GM21423 (cell line): ENCODE measurements around the gene VDR.

Experiments
- ATAC-seq: cut with Tn5 transposase; IDR thresholded peaks from one replicate; pipeline ENCODE4 v1.9.1; 2021; ENCODE audit warnings: mild to moderate bottlenecking, moderate library complexity; ENCODE audit not compliant: unreplicated experiment

VDR gene

DNA sequence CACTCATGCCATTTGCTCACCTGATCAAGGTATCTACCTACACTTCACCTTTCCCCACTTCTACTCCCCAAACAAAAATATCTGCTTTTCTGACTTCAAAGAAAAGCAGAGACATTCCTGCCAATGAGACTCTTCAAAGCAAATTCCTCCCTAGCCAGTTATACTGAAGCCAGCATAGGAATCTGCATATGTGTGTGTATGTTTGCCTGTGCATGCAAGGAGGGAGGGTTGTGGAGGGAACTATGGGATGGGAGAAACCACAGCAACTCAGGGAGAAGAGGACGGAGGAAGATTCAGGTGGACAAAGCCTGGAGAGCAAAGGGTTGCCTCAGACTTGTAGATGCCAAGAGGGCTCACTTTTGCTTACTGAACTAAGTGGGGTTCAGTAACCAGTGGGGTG is 26.4 kb upstream of the VDR start:
- no peak for ATAC-seq

DNA sequence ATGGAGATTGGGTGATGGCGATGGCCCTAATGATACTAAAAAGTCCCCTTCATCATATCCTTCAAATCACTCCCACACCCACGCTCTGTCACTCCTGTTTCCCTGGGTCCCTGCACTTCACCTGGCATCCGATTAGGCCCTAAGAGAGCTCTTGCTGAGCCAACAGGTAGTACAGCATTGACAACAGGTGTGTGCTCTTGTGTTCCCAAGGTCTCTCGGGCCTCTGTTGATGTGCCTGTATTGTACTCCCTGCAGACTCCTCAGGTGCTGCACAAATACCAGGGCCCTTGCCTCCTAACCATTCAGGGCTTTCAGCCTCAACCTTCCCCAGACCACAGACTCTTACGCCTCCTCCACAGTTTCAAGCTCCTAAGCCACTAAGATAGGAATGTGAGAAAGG is 25.8 kb upstream of the VDR start:
- no peak for ATAC-seq

DNA sequence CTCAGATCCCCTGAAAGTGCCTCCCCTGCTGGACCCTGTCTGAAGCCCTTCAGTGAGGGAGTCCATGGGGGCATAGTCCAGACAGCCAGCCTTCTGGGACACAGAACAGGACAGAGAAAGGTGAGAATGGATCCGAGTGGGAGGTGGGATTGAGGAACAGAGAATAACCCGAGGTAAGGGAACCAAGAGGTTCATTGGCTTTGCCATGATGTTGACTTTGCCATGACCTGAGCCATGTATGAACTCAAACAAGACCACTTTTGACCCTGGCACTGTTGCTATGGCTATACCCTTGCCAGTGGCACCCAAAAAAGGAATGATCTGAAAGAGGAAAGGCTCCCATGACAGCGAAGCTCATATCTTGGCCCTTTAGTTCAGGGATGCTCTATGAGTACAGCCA is 22.6 kb upstream of the VDR start:
- ATAC-seq, result no peak

DNA sequence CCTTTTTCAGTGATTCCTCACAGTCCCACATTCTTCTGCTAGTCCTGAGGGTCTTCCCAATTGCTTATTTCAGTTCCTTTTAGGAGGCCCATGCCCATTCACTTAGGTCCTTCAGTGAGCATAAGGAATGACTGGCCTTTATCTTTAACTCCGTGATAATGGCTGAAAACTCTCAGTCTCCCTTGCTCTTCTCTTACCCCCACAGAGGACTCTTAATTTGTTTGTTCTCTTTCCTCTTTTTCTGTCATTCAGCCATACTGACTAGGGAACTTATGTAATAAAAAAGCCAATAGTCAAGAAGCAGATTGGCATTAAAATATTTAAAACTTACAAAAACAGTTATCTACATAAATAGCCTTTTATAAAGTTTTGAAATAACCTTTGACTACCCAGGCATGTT is 17.1 kb upstream of the VDR start:
- no peak for ATAC-seq

DNA sequence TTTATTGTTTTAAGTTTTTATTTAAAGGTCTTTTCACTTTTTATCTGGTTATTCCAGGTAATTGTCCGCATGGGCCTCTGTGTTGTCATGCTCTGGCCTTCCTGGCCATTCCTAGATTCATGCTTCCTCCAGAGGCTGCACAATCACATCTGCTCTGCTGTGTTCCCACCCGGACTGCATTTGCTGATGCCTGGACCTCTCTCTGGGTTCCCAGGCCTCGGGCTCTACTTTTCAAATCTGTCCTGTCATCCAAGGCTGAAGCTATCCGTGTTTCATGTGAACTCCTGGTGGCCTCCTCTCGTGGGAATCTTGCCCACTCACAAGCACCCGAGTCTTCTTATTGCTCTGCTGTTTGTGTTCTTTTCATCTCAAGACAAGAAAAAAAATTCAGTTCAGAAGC is 16.1 kb upstream of the VDR start:
- ATAC-seq, result no peak

DNA sequence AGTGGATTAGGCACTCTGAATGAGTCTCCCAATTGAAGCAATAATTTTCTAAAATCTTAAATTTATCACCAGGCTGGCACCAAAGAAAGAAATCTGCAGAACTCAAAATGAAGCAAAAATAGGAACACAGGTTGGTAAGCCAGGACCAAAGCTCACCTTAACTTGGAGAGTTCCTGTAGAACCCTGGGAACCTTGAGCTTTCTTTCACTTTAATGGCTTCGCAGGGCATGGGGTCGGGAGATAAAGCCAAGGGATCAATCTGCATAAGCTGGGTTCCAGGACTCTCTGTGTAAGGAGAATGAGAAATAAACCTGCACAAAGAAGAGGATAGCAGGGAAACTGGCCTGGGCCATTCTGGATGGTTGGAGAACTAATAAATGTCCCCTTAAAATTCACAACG is 8.3 kb upstream of the VDR start:
- ATAC-seq, result no peak

DNA sequence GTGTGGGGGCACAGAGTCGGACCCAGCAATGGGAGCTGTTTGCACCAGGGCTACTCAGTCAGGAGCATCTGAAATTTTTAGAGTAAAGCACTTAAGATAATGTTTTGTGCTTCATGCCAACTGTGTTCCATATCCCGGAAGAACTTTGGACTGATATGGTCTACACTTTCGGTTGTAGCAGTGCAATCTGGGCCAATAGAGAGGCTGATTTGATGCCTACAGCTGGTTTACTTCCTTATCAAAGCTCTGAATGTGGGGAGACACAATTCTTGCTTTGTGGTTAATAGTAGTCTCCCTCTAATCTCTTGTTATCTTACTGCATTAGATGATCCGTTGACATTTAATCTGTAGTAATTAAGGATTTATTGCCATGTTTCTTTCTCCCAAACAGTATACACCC is 7.8 kb upstream of the VDR start:
- ATAC-seq, result no peak

DNA sequence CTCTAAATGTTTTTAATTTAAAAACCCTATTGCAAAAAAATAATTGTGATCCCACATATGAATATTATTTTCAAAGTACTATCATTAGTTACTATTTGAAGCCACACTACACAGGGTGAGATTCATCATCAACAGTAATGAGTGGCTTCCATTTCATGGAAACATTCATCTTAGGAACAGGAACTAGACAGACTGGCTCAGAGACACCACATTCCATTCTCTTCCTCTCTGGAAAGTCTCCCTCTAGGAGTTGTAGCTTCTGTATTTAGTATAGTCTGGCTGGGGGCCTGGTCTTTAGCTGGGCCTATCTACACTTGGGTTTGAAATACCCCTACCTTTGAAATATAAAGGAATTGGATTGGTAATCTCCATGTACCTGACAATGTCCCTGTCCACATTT is 6.2 kb upstream of the VDR start:
- ATAC-seq, result no peak

DNA sequence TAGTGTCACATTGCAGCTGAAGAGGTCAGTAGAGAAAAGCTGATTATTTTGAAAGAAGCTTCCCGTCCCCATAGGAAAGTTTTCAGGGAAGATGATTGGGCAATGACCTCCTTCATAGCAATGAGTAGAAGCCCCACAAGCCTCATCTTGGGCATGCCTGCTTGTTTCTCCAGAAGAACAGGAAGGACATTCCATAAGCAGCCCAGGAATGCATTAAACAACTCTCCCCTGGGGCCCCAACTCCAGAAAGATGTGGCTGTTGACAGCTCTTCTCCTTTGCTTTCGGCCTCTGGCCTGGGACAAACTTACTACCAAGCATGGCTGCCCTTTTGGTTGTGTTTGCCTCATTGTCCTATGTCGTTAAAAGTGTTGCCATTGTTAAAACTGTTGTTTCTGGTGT is 5.7 kb upstream of the VDR start:
- ATAC-seq, result no peak

DNA sequence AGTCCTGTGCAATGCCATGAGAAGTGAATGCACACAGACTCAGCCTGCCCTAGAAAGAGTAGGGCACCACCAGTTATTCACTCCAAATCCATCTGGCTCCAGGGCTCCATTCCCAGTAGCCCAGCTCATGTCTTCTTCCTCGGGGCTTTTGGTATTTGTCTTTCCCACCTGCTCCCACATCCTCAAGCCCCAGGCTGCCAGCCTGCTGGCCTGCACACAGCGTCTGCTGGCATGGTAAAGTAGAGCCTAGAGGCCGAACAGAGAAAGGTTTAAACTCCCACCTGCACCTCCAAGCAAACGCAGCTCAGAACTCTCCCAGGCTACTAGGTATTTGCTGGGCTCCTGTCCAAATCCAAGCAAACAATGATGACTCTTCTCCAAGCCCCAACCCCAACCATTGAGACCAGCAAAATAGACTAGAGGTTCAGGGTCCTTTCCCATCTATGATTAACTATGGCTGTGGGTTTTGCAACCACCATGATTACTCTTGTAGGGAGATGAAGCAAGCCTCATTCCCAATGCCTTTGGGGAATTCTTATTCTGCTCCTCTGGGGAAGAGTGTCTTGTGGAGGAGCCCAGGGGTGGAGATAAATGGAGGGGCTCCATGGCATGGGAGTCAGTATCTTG is 5.2 kb upstream of the VDR start:
- no peak for ATAC-seq

DNA sequence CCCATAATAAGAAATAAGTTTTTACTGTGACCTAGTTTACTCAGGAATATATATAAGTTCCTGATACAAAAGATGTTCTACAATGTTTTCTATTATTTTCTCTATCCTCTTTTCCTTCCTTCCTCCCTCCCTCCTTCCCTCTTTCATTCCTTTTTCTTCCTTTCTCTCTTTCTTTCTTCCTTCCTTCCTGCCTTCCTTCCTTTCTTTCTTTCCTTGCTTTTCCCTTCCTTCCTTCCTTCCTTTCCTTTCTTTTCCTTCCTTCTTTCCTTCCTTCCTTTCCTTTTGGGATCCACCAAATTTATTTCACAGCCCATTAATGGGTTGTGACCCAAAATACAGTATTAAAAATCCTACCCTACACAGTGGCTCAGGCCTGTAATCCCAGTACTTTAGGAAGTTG is 3.9 kb upstream of the VDR start:
- no peak for ATAC-seq

DNA sequence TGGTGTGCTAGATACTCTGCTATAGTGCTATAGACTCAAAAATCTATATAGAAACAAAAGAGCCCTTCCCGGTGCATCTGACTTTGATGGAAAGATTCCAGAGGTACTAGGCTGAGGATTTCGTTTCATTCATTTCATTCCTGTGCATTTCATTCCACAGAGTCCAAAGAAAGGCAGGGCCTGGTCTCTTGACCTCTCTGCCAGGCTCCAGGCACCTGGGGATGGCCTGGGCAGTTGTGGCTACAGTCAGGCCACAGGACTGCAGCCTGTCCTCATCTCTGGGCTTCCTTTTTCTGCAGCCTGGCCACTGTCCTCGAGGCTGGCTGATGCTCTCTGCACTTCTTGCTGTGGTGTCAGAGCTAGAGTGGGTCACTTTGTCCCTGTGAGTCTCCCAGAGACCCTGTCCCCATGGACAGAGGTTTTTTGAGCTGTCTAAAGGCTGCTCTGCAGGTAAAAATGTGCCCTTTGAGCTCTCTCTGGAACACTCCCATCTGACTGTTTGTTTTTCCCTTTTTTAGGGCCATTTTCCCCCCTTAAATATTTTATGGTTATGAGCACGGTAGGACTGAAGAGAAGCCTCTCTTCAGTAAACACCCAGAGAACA is 3.2 kb upstream of the VDR start:
- ATAC-seq, result no peak

DNA sequence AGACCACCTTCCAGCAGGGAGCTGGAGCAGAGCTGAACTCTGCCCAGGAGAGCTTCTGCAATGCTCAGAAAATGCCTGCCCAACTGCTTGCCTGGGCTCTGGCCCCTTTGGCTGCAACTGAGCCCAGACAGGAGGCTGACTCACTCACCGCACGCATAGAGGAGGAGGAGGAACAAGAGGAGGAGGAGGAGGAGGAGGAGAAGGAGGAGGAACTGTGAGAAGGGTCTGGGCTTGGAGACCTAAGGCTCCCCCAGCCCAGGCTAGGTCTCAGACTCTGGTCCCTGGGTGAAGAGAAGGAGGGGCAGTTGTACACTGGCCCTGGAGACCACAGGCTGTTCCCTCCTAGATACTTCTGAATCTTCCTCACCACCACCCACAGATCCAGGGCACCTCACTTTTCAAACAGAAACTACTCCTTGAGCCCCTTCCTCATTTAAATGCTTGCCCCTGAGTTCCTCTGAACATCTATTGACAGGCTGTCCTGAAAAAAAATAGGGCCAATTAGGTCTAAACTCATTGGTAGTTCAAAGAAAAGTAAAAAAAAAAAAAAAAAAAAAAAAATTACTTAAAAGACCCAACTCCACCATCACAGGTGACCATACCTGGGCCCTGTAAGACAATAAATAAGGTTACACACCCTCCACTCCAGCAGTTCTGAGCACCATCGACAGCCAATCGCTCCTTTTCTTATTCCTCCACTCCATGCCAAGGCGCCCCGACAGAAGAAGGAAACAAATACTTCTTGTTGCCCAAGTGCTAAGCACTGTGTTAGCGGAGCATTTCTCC is 674 bp downstream of the VDR start:
- no peak for ATAC-seq

DNA sequence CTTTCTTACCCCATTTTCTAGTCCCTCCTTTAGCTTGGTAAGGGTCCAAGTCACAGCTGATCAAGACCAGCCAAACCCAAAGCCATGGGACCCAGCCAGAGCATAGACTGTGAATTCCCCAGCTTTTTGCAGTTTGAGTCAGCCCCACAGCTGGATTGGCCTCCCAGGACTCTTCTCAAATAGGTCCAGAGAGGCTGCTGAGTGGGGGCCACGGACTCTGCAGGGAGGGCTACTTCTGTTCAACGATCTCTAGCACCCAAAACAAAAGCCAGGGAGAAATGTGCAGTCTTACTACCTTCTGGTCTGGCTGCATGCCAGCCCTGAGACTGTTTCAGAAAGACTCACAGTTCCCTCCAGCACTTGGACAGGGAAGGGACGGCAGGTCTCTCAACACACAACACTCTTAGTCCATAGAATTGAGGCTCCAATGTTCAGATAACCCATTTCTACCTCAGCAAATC is 1.6 kb downstream of the VDR start:
- ATAC-seq, result no peak

DNA sequence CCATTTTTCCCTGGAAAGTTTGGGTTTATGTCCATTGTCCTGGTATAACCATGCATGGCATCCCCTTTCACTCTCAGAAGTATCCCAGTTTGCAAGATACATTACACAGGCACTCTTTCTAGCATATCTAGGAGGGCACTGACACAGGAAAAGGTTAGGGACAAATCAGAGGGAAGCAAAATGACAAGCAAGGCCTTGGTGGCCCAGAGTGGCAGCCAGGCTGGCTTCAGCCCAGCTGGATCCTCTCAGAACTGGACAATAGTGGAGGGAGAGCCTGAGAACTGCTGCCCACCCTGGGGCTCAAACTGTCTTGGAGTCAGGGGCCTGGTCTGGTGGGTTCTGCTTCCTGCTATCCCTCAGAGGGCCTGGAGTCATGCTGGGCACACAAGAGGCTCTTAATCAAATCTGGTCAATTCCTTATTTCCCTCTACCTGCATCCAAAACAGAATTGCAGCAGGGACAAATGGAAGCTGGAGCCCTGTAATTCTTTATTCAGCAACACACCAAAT is 2.6 kb downstream of the VDR start:
- no peak for ATAC-seq

DNA sequence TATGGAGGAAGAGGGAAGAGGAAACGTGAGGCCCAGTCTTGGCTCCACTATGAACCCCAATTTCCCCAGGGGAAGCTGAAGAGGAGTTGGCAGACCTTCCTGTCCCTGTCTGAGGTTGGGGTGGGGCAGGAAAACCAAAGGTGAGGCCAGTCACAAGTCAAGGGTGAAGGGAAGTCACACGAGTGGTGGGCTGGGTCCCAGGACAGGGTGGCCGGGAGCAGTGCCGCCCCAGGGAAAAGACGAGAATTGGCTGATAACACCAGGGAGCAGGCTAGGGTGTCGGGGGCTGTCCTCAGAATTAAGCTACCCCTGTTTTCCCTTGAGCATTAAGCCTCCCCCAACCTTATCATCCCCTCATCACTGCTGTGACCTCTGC is 3.1 kb downstream of the VDR start:
- ATAC-seq, result no peak

DNA sequence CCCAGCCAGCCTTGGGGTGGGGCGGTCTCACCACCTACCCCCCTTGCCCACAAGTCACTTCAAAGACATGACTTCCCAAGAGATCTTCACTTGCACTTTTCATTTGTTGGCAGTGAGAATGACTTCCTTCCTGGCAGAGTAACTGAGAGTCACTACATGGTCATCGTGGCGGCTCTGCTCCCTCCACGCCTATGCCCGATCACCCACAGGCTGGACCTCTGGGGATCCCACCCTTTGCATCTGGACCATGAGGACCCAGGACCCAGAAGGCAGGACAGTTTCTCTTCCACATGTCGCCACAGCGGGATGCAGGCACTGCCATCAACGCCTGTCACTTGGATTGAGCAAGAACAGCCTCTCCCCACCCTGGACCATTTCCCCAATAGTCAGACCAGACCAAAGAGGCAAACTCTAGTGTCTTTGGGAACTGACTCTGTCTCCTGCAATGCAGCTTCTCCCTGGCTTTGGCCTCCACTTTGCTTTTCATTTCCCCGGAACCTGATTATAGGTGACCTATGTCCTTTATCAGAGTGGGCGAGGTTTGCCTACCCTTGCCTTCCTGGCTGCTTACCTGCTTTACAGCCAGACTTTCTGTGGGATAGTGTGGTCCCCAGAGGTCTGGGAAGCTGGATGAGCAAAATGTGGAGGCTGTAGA is 3.6 kb downstream of the VDR start:
- ATAC-seq, result no peak

DNA sequence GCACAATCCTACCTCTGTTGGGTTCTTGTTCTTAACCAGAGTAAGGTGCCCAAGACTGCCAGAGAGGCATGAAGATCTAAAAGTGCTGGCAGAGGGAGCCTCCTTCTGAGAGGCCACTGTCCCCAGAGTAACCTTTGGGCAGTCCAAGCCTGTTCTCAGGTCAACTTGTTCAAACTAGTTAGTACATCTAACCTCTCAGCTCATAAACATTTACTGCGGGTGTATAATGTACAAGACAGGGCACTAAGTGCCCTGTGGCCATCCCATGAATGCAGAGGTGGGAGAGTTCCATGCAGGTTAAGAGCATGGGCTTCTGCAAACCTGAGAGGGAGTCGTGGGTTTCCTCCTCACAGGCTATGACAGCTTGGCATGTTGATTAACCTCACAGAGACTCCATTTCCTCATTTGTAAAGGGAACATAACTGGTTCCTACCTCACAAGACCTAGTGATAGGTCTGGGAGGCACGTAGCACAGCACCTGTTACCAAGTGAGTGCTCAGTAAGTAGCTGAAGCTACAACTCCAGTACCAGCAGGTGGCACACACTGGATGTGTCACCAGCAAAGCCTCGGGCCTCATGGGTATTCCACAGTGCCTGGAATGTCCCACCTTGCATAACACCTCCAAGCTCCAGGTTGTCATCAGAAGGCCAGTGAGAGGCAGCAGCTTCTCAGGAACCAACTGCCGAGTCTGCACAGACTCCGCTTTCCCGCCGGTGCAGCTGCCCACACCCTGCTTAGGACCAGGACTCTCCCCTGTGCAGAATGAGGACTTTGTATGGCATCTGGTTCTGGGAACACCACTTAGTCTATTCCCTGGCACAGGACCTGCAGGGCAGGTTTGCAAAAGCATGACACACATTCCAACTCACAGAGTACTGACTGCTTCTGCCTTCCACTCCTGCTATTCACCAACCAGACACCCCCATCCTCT is 4.4 kb downstream of the VDR start:
- no peak for ATAC-seq

DNA sequence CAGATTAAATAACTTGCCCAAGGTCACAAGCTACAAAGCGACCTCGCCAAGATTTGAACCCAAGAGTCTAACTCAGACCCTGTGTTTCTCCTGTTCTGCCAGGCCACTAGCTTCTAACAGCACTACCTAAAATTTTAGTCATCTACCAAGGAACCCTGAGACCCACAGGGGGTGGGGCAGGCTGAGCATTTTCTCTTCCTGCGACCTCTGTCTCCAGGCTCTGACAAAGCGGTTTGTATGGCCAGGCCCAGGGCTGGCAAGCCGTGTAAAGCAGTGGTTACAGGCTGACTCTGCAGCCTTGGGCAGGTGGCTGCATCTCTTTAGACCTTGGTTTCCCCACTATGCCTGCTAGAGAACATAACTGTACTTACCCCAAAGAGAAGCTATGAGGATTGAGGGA is 5.3 kb downstream of the VDR start:
- no peak for ATAC-seq

DNA sequence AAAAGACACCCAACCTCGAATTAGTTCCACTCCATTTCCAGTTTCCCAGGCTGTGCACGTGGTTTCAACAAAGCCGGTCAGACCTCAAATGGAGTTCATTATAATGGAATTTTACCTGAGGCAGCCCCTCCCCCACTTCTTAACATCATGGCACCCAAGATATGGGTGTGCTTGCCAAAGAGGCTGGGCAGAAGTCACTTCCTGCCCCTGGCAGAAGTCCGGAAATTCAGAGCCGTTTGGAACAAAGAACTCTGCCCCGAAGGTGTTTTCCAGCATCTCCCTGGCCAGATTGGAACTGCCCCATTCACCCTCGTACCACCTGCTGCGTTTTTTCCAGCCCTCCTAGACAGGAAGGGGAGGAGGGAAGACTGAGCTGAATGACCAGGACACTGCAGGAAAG is 8.2 kb downstream of the VDR start:
- ATAC-seq, result no peak

DNA sequence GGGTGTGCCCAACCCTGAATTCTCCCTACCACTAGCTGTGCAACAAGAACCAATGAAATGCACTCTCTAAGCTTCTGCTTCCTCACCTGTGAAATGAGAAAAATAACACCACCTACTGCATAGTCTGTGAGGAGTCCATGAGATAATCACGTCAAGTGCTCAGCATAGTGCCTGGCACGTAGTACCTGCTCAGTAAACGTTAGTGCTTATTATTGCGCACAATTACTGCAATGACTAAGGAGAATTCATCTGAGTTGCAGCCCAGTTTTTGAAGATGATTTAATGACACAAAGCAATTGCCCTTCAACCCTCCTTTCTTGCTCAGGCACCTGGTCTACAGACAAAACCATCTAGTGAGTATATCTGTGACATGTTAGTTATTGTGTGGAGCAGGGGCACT is 8.8 kb downstream of the VDR start:
- ATAC-seq, result no peak
